Stimulated activated CD4-positive, alpha-beta T cell treated with anti-CD3 and anti-CD28 coated beads, Interleukin-4, amount 100 ng/mL, for 1 hour (primary cell): ENCODE measurements around the gene MICU2.

Experiments used
- DNase-seq: peaks from one replicate; pipeline ENCODE4 v3.0.0-alpha.2; 2020

MICU2 gene, protein sequence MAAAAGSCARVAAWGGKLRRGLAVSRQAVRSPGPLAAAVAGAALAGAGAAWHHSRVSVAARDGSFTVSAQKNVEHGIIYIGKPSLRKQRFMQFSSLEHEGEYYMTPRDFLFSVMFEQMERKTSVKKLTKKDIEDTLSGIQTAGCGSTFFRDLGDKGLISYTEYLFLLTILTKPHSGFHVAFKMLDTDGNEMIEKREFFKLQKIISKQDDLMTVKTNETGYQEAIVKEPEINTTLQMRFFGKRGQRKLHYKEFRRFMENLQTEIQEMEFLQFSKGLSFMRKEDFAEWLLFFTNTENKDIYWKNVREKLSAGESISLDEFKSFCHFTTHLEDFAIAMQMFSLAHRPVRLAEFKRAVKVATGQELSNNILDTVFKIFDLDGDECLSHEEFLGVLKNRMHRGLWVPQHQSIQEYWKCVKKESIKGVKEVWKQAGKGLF

GRCh38 chr13:21603531-21604448 is at the start of gene MICU2:
MICU2 (minus strand) TSS chr13:21604170; CDS start chr13:21604148, 22 bp downstream.
- peak; percentile 95 for DNase-seq

DNA sequence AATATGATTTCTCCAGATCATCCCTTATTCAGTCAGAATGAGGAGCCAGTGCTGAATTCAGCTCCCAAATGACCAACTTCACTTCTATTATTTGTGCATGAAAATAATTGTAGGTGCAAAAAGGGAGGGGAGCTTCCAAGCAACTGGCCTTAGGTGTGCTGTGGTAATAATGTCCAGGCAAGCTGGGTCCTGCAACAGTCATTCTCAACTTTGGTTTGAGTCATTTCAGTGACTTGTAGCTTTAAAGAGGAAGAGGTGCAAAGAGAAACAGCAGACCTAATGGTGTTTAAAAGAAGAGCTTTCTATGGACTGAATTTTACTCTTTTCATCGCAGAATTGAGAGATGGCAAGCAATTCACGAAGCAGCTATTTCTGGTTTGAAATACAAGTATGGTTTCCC is 37.7 kb upstream of the MICU2 start:
- no peak for DNase-seq

DNA sequence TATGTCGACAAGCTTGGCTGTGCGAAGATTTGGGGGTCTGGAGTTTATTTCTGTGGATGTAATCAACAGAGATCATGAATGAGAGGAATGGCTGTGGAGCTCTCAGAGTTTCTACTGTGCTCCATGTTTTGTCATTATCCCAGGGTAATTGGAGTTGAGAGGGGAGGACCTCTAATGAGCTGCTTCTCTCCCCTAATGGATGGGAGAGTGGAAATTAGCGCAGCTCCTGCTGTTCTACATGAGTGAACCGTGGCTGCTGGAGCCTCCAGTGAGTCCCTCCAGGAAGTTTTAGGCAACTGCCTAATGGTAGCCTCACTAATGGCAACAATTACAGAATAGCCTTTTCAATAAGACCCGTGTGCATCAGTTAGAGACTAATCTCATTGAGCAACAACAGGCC is 35.6 kb upstream of the MICU2 start:
- DNase-seq: no peak

GRCh38 chr13:21638319-21639282 is 34.6 kb upstream of the MICU2 start:
- no peak for DNase-seq

- peak; percentile 21 for DNase-seq
Measured at GRCh38 chr13:21637296-21637695, 33.3 kb upstream of the MICU2 start.

GRCh38 chr13:21636656-21637055 is 32.7 kb upstream of the MICU2 start:
- no peak for DNase-seq

GRCh38 chr13:21632196-21632595 is 28.2 kb upstream of the MICU2 start:
- DNase-seq: no peak

GRCh38 chr13:21625366-21625765 is 21.4 kb upstream of the MICU2 start:
- DNase-seq: no peak

- DNase-seq: no peak
Measured at GRCh38 chr13:21620861-21621260, 16.9 kb upstream of the MICU2 start.

- no peak for DNase-seq
Measured at GRCh38 chr13:21619633-21620220, 15.8 kb upstream of the MICU2 start.

DNA sequence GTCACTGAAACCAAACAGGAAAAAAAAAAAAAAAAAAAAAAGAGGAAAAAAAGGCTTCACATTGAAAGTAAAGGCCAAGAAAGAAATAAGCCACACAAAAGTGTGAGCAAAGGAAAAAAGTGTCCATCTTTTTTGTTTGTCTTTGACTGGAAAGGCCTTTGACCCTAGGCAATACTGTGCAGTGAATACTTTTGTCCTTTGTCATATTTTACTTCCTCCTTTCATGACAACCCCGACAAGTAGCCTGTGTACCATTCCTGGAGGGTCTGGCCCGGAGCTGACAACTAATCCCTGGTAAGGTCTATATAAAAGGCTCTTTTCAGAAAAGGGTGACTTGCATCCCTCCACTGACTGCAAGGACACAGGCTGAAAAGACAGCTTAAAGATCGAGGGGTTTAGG is 12.9 kb upstream of the MICU2 start:
- no peak for DNase-seq

DNA sequence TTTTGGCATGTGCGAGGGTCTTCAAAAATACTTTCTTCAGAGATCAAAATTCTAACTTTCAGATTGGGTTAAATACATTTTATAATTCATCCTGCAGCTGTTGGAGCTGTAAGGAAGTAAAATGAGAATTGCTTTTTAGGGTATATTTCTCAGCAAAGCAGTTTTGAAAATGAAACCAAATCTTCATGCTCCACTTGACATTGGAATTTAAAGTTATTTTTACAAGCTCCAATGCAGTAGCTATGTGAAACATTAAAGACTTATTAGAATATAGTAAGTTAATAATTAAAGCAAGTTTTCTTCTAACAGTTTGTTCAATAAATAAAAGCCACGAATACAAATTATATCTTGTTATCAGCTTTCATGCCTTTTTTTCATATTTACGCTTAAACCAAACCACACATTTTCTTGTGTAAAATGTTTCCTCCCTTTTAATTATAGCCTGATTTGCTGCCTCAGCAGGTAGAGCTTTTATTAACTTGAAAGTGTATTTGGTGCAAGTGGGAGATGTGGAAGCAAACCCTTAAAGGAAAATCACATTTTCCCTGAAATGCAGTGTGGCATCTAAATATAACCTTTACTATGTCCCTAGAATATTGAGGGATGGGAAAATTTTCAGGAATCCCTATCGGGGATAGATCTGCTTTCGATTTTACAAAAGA is 12.4 kb upstream of the MICU2 start:
- DNase-seq: no peak

GRCh38 chr13:21615427-21615826 is 11.5 kb upstream of the MICU2 start:
- no peak for DNase-seq

GRCh38 chr13:21613791-21614190 is 9.8 kb upstream of the MICU2 start:
- no peak for DNase-seq

DNA sequence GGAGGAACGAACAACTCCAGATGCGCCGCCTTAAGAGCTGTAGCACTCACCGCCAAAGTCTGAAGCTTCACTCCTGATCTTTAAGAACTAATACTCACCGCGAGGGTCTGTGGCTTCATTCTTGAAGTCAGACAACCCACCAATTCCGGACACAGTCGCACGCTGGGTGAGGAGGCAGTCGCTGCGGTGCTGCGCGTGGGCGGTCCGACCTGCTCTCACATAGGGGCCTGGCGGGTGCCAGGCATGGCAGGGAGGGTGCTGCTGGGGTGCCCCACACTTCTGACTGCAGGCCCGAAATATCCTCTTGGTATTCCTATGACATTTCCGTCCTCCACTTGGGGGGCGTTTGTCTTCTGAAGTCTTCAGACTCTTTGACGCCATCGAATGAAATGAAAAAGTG is 7.4 kb upstream of the MICU2 start:
- no peak for DNase-seq

DNA sequence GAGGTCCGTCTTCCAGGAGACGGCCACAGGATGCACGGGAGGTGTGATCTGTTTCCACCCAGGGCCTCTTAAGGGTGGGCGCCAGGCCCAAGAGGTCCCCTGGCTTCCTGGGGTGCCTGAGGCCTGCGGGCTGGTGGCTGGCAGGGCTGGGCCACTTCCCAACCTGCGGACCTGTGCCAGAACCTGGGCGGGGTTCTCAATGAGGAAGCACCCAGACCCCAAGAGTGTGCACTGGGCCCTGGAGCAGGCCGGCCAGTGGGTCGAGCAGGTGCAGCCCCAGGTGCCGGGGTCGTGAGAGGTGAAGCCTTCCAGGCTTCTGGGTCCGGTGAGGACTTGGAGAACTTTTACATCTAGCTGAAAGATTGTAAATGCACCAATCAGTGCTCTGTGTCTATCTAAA is 6.7 kb upstream of the MICU2 start:
- DNase-seq: no peak

DNA sequence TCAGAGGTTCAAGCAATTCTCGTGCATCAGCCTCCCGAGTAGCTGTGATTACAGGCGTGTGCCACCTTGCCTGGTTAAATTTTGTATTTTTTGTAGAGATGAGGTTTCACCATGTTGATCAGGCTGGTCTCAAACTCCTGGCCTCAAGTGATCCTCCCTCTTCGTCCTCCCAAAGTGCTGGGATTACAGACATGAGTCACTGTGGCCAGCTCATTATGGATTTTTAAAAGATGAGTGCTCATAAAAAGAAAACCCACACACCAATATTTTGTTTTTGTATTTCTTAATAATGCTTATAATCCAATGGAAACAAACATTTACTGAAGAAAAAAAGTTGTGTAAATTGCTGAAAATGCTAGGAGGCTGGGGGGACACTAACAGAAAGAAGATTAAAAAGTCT is 5.0 kb upstream of the MICU2 start:
- DNase-seq: no peak

DNA sequence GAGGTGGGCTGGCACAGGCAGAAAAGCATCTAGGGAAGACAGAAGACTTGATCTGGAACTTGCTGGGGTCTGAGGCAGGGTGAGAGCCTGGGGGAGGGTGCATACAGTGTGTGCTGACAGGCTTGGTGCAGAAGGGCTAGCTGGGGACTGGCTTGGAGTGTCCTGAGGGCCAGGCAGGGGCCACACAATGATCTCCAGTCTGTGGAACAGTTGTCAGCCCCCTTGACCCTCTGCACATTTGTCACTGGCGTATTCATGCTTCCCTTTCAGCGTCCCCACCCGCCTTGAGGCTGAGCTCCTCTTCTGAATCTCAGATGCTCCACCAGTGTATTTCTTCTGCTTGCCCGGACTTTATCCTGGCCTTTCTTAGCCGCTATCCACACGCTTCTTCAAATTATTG is 2.8 kb upstream of the MICU2 start:
- no peak for DNase-seq

DNA sequence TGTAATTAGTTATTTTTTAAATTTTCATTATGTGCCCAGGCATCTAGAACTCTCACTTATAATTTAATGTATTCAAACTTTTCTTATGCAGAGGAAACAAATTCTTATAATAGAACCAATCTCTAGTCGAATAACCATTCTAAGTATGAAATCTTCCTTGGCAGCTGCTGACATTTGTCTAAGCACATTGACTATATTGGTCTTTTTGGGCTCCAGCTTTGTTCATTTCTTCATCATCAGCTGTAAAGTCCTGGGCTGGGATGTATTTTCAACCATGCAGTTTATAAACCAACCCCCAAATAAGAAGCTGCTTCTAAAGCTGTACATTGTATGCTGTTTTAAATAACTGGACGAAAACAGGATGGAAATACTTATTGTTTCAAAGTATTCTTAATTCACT is 2.3 kb upstream of the MICU2 start:
- no peak for DNase-seq

DNA sequence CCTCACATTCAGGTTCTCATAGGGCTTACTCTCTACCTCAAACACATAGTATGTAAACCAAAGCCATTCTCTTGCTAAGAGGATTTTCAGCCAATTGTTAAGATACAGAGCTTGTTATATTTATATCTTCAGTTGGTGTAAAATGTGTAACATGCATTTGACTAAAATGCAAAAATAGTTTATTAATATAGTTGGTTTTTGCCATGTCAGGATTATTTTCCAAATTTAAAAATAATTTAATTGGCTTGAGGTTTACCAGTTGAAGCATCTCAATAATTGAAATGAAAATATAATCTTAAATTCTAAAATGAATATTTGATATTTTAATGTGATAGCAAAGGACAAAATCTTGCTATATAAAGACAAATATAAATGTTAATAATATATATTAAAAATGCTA is 7.2 kb downstream of the MICU2 start:
- DNase-seq: no peak

DNA sequence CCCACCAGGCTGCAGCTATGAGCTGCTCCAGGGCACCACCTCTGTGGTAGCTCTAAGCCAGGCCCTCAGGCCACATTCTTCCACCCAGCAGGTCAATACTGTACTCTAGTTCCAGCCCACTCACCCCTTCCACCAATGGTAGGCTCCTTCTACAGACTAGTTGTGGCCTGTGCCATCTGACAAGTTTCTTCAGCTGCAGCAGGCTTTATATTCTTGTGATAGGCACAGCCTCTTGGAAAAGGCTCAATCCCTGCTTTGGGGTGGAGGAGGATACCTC is 8.5 kb downstream of the MICU2 start:
- DNase-seq: no peak
